ENCODE measurements around the gene MIGA1. TPM values are rescaled to one million over a fixed set of nuclear protein-coding genes. Genes with fewer than 3 reads are reported as not detected.
A peak's percentile ranks its signal among the peaks of the same experiment; 100 is the strongest.

Gene MIGA1
- total RNA-seq, 1 experiment from 2014 or later = 13.2 TPM

DNA sequence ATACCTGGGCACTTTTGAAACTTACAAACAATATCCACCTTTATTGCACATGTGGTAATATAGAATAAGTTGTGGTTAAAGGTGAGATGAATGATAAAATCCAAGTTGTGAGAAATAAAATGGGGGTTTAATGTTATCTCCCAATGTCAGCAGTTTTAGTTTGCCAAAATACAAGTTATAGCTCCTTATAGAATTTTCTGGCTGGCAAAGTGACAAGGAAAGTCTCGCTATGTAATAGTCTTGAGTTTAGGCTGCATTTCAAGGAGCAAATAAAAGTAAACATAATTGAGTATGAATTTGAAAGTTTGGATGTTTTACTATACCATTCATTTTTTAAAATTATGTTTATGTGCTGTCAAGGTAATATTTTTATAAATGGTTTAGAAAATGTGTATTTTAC lies 94.0 kb downstream of the MIGA1 start:
- BruUV-seq (replicated peaks) = no TSS peak
- CTCF ChIA-PET = no interaction called here
- H3K9me3 Mint-ChIP-seq (ENCODE audit: unreplicated experiment) = no peaks in the 10 kb centered on the region
- POLR2A ChIA-PET = interaction anchor here (0.7 kb wide), 1 partner anchor 38 kb away, joined by 4 read pairs; no protein-coding TSS in a partner anchor
- no peak overlapping the region for H3K4me3 Mint-ChIP-seq (ENCODE audit: unreplicated experiment)
- H3K36me3 Mint-ChIP-seq (ENCODE audit: insufficient read depth, unreplicated experiment) = peaks cover 3% of the 10 kb centered on the region
- TF ChIP-seq, protein P1, sequence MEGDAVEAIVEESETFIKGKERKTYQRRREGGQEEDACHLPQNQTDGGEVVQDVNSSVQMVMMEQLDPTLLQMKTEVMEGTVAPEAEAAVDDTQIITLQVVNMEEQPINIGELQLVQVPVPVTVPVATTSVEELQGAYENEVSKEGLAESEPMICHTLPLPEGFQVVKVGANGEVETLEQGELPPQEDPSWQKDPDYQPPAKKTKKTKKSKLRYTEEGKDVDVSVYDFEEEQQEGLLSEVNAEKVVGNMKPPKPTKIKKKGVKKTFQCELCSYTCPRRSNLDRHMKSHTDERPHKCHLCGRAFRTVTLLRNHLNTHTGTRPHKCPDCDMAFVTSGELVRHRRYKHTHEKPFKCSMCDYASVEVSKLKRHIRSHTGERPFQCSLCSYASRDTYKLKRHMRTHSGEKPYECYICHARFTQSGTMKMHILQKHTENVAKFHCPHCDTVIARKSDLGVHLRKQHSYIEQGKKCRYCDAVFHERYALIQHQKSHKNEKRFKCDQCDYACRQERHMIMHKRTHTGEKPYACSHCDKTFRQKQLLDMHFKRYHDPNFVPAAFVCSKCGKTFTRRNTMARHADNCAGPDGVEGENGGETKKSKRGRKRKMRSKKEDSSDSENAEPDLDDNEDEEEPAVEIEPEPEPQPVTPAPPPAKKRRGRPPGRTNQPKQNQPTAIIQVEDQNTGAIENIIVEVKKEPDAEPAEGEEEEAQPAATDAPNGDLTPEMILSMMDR (IDR thresholded peaks at IDR 0.05; ENCODE audit: unreplicated experiment) = no peak
- DNase-seq (ENCODE audit: unreplicated experiment) = no peak
- intact Hi-C loops (cut with micrococcal nuclease) = no loop called here
- H3K27ac Mint-ChIP-seq (ENCODE audit: low read depth, unreplicated experiment) = no peak overlapping the region
- no peaks in the 10 kb centered on the region for H3K27me3 Mint-ChIP-seq (ENCODE audit: insufficient read depth, unreplicated experiment)
- peaks cover 5% of the 10 kb centered on the region for H3K4me1 Mint-ChIP-seq (ENCODE audit: insufficient read depth, unreplicated experiment)

GRCh38 chr1:77874804-77875445 lies 95.5 kb downstream of the MIGA1 start:
- ChIA-PET CTCF (interaction anchor here (0.6 to 1.4 kb wide), 2 partner anchors 13 to 561 kb away, joined by 3 read pairs; no protein-coding TSS in a partner anchor), POLR2A (interaction anchor here (0.7 to 2.3 kb wide), 7 partner anchors 10 to 627 kb away, joined by 3 to 8 read pairs (median 4); partner anchors contain the start of genes FUBP1 and NEXN)
- intact Hi-C loops (cut with micrococcal nuclease) = no loop called here
- no peaks in the 10 kb centered on the region for H3K9me3 Mint-ChIP-seq (ENCODE audit: unreplicated experiment)
- H3K27ac Mint-ChIP-seq (ENCODE audit: low read depth, unreplicated experiment) = peak overlapping the region; percentile 59
- no peak overlapping the region for H3K4me3 Mint-ChIP-seq (ENCODE audit: unreplicated experiment)
- H3K4me1 Mint-ChIP-seq (ENCODE audit: insufficient read depth, unreplicated experiment) = peaks cover 5% of the 10 kb centered on the region
- TF ChIP-seq, protein P1 (IDR thresholded peaks at IDR 0.05; ENCODE audit: unreplicated experiment) = no peak
- H3K27me3 Mint-ChIP-seq (ENCODE audit: insufficient read depth, unreplicated experiment) = no peaks in the 10 kb centered on the region
- no TSS peak for BruUV-seq (replicated peaks)
- no peaks in the 10 kb centered on the region for H3K36me3 Mint-ChIP-seq (ENCODE audit: insufficient read depth, unreplicated experiment)
- peak; percentile 79 for DNase-seq (ENCODE audit: unreplicated experiment)

- intact Hi-C loops (cut with micrococcal nuclease) = no loop called here
- no peaks in the 10 kb centered on the region for H3K27me3 Mint-ChIP-seq (ENCODE audit: insufficient read depth, unreplicated experiment)
- no peaks in the 10 kb centered on the region for H3K36me3 Mint-ChIP-seq (ENCODE audit: insufficient read depth, unreplicated experiment)
- H3K4me3 Mint-ChIP-seq (ENCODE audit: unreplicated experiment) = no peak overlapping the region
- TF ChIP-seq, protein P1 (IDR thresholded peaks at IDR 0.05; ENCODE audit: unreplicated experiment) = no peak
- DNase-seq (ENCODE audit: unreplicated experiment) = no peak
- BruUV-seq (replicated peaks) = no TSS peak
- no peaks in the 10 kb centered on the region for H3K9me3 Mint-ChIP-seq (ENCODE audit: unreplicated experiment)
- POLR2A ChIA-PET = interaction anchor here (0.6 to 1.2 kb wide), 5 partner anchors 10 to 53 kb away, joined by 3 to 4 read pairs (median 3); partner anchors contain the start of gene NEXN
- peaks cover 5% of the 10 kb centered on the region for H3K4me1 Mint-ChIP-seq (ENCODE audit: insufficient read depth, unreplicated experiment)
- H3K27ac Mint-ChIP-seq (ENCODE audit: low read depth, unreplicated experiment) = no peak overlapping the region
- CTCF ChIA-PET = interaction anchor here (1.6 kb wide), 1 partner anchor 51 kb away, joined by 5 read pairs; no protein-coding TSS in a partner anchor
These were observed 97.4 kb downstream of the MIGA1 start for GRCh38 chr1:77876884-77877283.

GRCh38 chr1:77881061-77881460 lies 101.6 kb downstream of the MIGA1 start:
- Mint-ChIP-seq H3K27ac (ENCODE audit: low read depth, unreplicated experiment) (no peak overlapping the region), H3K36me3 (ENCODE audit: insufficient read depth, unreplicated experiment) (no peaks in the 10 kb centered on the region), H3K4me1 (ENCODE audit: insufficient read depth, unreplicated experiment) (no peaks in the 10 kb centered on the region), H3K9me3 (ENCODE audit: unreplicated experiment) (no peaks in the 10 kb centered on the region), H3K27me3 (ENCODE audit: insufficient read depth, unreplicated experiment) (no peaks in the 10 kb centered on the region), H3K4me3 (ENCODE audit: unreplicated experiment) (no peak overlapping the region)
- BruUV-seq (replicated peaks) = no TSS peak
- no peak for DNase-seq (ENCODE audit: unreplicated experiment)
- TF ChIP-seq, protein P1 (IDR thresholded peaks at IDR 0.05; ENCODE audit: unreplicated experiment) = no peak
- intact Hi-C loops (cut with micrococcal nuclease) = loop anchor here (10.0 kb wide), 1 partner anchor 46 kb away; no protein-coding TSS in a partner anchor
- ChIA-PET POLR2A (no interaction called here), CTCF (no interaction called here)

All from MCF 10A (cell line).